T-helper 2 cell treated with Interferon-gamma antibody and Interleukin-4, amounts not matched to agents 100 ng/mL and 5 ng/mL, for 36 hours (primary cell): ENCODE results near the gene RSBN1L. TPM values are rescaled to one million over a fixed set of nuclear protein-coding genes. Genes with fewer than 3 reads are reported as not detected.

ENCODE experiments used
- total RNA-seq: library from RNA; stranded (reverse); gene quantifications from 2 replicates; pipeline ENCODE4 v1.2.3, GENCODE V29; 2022

The RSBN1L gene
- total RNA-seq, 1 donor from 2014 or later, result 30.8 TPM

Other genes starting within 250 kb of the RSBN1L start
- 17.4 and 18.0 TPM in 2 replicates for gene PTPN12, start 159.2 kb upstream of the RSBN1L start, total RNA-seq
- 16.8 and 17.2 TPM in 2 replicates for gene TMEM60, start 102.0 kb downstream of the RSBN1L start, total RNA-seq
- 57.6 and 60.0 TPM in 2 replicates for gene PHTF2, start 102.3 kb downstream of the RSBN1L start, total RNA-seq